Keratinocyte (primary cell): ENCODE measurements around the gene ADGRF3. TPM values are rescaled to one million over a fixed set of nuclear protein-coding genes. Genes with fewer than 3 reads are reported as not detected.

Source experiments
- DNase-seq: peaks from one replicate; pipeline ENCODE4 v3.0.0-alpha.2; 2011; ENCODE audit warnings: low read depth, missing footprints, low spot score
- FAIRE-seq: peaks from 2 replicates; lab custom pipeline; 2011; peaks lifted over from hg19 to GRCh38; lab: Jason Lieb, UNC
- H2AFZ ChIP-seq: 2 replicates; pipeline ENCODE4 v1.6.0; 2012; ENCODE audit warnings: low read length, control low read depth, inconsistent platforms; ENCODE audit not compliant: control insufficient read depth
- H3K27ac ChIP-seq: 2 replicates; pipeline ENCODE4 v1.5.1; 2011; ENCODE audit warnings: low read length; ENCODE audit not compliant: control insufficient read depth, insufficient read depth
- H3K27me3 ChIP-seq: 3 replicates; pipeline ENCODE4 v1.6.0; 2011; ENCODE audit warnings: low read length; ENCODE audit not compliant: control insufficient read depth, insufficient read depth; ENCODE audit errors: extremely low read depth
- H3K36me3 ChIP-seq, 2 experiments: 2 replicates in 1 of 2; 3 replicates in 1 of 2; pipeline ENCODE4 v1.5.1; 2011; ENCODE audit warnings: low read length in 2 of 2, mild to moderate bottlenecking in 1 of 2; ENCODE audit not compliant: control insufficient read depth in 2 of 2, insufficient read depth in 2 of 2; ENCODE audit errors: extremely low read depth in 1 of 2
- H3K4me1 ChIP-seq: 3 replicates; pipeline ENCODE4 v1.5.1; 2011; ENCODE audit warnings: low read length; ENCODE audit not compliant: control insufficient read depth, insufficient read depth; ENCODE audit errors: extremely low read depth
- H3K4me2 ChIP-seq: 3 replicates; pipeline ENCODE4 v1.6.0; 2011; ENCODE audit warnings: low read depth, low read length; ENCODE audit not compliant: control insufficient read depth, insufficient read depth; ENCODE audit errors: extremely low read depth
- H3K4me3 ChIP-seq, 3 experiments: fragments of 200-600 bp in 1 of 3; sonication (generic) in 1 of 3; 2 replicates in 2 of 3; 3 replicates in 1 of 3; pipeline ENCODE4 v1.5.1; 2011 to 2016; ENCODE audit warnings: low read length in 3 of 3, mild to moderate bottlenecking in 3 of 3, control low read depth in 2 of 3, inconsistent platforms in 1 of 3, low read depth in 1 of 3, mixed read lengths in 1 of 3, mixed run types in 1 of 3, moderate library complexity in 1 of 3; ENCODE audit not compliant: control insufficient read depth in 2 of 3, insufficient read depth in 2 of 3; ENCODE audit errors: extremely low read depth in 1 of 3
- H3K79me2 ChIP-seq: 2 replicates; pipeline ENCODE4 v1.6.0; 2012; ENCODE audit warnings: low read length; ENCODE audit not compliant: control insufficient read depth, insufficient read depth
- H3K9ac ChIP-seq: 3 replicates; pipeline ENCODE4 v1.6.0; 2011; ENCODE audit warnings: low read length; ENCODE audit not compliant: control insufficient read depth, insufficient read depth; ENCODE audit errors: extremely low read depth
- H3K9me1 ChIP-seq: 3 replicates; pipeline ENCODE4 v1.6.0; 2011; ENCODE audit warnings: low read length; ENCODE audit not compliant: control insufficient read depth, insufficient read depth; ENCODE audit errors: extremely low read depth
- H3K9me3 ChIP-seq: 2 replicates; pipeline ENCODE4 v1.5.1; 2012; ENCODE audit warnings: low read depth, low read length; ENCODE audit not compliant: control insufficient read depth
- H4K20me1 ChIP-seq: 3 replicates; pipeline ENCODE4 v1.6.0; 2011; ENCODE audit warnings: low read length; ENCODE audit not compliant: control insufficient read depth, insufficient read depth; ENCODE audit errors: extremely low read depth
- EZH2 ChIP-seq: IDR thresholded peaks from one replicate; pipeline ENCODE4 v1.6.1; 2012; ENCODE audit warnings: inconsistent platforms, mild to moderate bottlenecking, low read length, moderate library complexity
- dilution Hi-C: fragments of 300-500 bp; cut with MboI; formaldehyde crosslinking; loops from one replicate; pipeline ENCODE4 v1.7.0; 2020; ENCODE audit warnings: low sequenced_read_pairs; ENCODE audit not compliant: extremely low pct_ligation_motif_present
- polyA plus RNA-seq, 5 experiments: library from polyadenylated mRNA; depleted of rRNA in 3 of 5; stranded (reverse) in 3 of 5; stranded (forward) in 1 of 5; unstranded in 1 of 5; fragments of >200 nt; gene quantifications; 1 replicate in 1 of 5; 2 replicates in 3 of 5; 3 replicates in 1 of 5; pipeline versions ENCODE4 v1.2.1 to v1.2.3, GENCODE V29; 2011 to 2012; ENCODE audit warnings: missing spikeins in 2 of 5, low read depth in 1 of 5, low replicate concordance in 1 of 5
- TF ChIP-seq, protein P1 (sequence below), 3 experiments: IDR thresholded peaks in 1 of 3; conservative IDR thresholded peaks in 1 of 3; optimal IDR thresholded peaks in 1 of 3; 2 replicates in 2 of 3; 3 replicates in 1 of 3; pipeline versions ENCODE3 to v1.5.1; 2011; ENCODE audit warnings: low read length in 3 of 3, mild to moderate bottlenecking in 3 of 3, moderate library complexity in 2 of 3, control low read depth in 1 of 3, inconsistent platforms in 1 of 3; ENCODE audit not compliant: insufficient read depth in 2 of 3; ENCODE audit errors: extremely low read depth in 1 of 3

Gene ADGRF3
- polyA plus RNA-seq, 1 donor (not counting 4 experiments of a cell fraction or from before 2014, with no cell fraction given), result 0.17 TPM

DNA sequence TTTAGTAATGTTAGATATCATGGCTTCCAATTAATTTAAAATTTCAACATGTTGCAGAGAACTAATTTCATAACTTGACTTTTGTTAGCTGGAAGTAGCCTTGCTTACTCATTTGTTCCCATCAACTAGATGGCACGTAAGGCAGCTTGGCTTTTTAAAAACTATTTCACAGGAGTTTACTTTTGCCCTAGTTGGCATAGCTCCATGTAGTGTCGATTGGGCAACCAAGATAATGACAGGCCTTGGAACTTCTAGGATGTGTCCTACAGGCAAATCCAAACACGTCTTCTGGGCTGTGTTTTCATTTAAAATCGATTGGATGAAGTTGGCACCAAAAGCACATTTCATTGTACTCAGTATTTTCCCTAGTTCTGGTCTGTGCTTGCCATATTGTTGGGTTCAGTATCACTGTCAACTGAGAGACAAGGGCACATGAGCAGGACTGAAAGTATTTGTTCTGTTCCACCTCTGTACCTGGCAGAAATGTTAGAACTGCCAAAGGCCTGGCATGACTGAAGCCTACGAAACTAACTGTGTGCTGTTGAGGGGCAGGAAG, 72.5 kb downstream of the ADGRF3 start:
- DNase-seq, result peak; percentile 91
- Histone ChIP-seq H3K9me1 (no peaks in the 10 kb centered on the region), H3K9ac (peak overlapping the region; percentile 82)

DNA sequence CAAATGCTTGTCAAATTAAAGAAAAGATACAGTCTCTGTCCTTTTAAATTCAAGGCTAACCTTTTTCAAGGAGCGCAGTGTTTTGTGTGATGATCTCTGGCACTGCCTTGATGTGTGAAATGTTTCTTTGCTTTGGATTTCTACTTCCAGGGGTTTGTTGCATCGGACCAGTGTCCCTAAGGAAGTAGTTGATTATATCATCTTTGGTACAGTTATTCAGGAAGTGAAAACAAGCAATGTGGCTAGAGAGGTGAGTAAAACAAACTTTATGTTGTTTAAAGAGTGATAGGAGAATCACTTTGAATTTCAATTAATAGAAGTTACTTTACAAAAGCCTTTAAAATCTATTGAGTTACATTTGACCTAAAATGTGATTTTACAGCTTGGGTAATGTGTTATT, 73.1 kb downstream of the ADGRF3 start:
- FAIRE-seq, result no peak
- H3K4me3 ChIP-seq, result peak overlapping the region in 1 of 3 experiments; percentile 1
- H3K79me2 ChIP-seq, result no peaks in the 10 kb centered on the region
- H3K9me1 ChIP-seq, result no peaks in the 10 kb centered on the region
- no peaks in the 10 kb centered on the region for H4K20me1 ChIP-seq
- peak overlapping the region; percentile 75 for H3K4me2 ChIP-seq
- H3K27ac ChIP-seq, result peak overlapping the region; percentile 99
- H3K36me3 ChIP-seq, result peaks cover 3 to 26% of the 10 kb centered on the region in 2 experiments
- DNase-seq, result no peak
- TF ChIP-seq, protein P1, sequence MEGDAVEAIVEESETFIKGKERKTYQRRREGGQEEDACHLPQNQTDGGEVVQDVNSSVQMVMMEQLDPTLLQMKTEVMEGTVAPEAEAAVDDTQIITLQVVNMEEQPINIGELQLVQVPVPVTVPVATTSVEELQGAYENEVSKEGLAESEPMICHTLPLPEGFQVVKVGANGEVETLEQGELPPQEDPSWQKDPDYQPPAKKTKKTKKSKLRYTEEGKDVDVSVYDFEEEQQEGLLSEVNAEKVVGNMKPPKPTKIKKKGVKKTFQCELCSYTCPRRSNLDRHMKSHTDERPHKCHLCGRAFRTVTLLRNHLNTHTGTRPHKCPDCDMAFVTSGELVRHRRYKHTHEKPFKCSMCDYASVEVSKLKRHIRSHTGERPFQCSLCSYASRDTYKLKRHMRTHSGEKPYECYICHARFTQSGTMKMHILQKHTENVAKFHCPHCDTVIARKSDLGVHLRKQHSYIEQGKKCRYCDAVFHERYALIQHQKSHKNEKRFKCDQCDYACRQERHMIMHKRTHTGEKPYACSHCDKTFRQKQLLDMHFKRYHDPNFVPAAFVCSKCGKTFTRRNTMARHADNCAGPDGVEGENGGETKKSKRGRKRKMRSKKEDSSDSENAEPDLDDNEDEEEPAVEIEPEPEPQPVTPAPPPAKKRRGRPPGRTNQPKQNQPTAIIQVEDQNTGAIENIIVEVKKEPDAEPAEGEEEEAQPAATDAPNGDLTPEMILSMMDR (optimal IDR thresholded peaks at IDR 0.05 in 1 of 3, IDR thresholded peaks at IDR 0.05 in 1 of 3, conservative IDR thresholded peaks at IDR 0.05 in 1 of 3; ENCODE audit: extremely low read depth in 1 of 3, insufficient read depth in 2 of 3, low read length in 3 of 3), result no peak
- TF ChIP-seq EZH2, result no peak
- peaks cover 43% of the 10 kb centered on the region for H3K4me1 ChIP-seq
- H3K9ac ChIP-seq, result peak overlapping the region; percentile 82
- no peak overlapping the region for H2AFZ ChIP-seq
- dilution Hi-C loops, result no loop called here
- no peaks in the 10 kb centered on the region for H3K9me3 ChIP-seq
- no peaks in the 10 kb centered on the region for H3K27me3 ChIP-seq

More for the DNA sequence above, 72.5 kb downstream of the ADGRF3 start:
- H3K4me3 ChIP-seq, result peak overlapping the region in 1 of 3 experiments; percentile 41
- peaks cover 41% of the 10 kb centered on the region for H3K4me1 ChIP-seq
- dilution Hi-C loops, result no loop called here
- peaks cover 4 to 32% of the 10 kb centered on the region in 2 experiments for H3K36me3 ChIP-seq
- H3K9me3 ChIP-seq, result no peaks in the 10 kb centered on the region
- TF ChIP-seq, protein P1 (optimal IDR thresholded peaks at IDR 0.05 in 1 of 3, IDR thresholded peaks at IDR 0.05 in 1 of 3, conservative IDR thresholded peaks at IDR 0.05 in 1 of 3; ENCODE audit: extremely low read depth in 1 of 3, insufficient read depth in 2 of 3, low read length in 3 of 3), result no peak
- TF ChIP-seq EZH2, result no peak
- FAIRE-seq, result peak; percentile 89
- no peaks in the 10 kb centered on the region for H3K27me3 ChIP-seq
- H4K20me1 ChIP-seq, result no peaks in the 10 kb centered on the region
- no peak overlapping the region for H2AFZ ChIP-seq
- peak overlapping the region; percentile 75 for H3K4me2 ChIP-seq
- no peaks in the 10 kb centered on the region for H3K79me2 ChIP-seq
- peak overlapping the region; percentile 99 for H3K27ac ChIP-seq
